ENCODE measurements around the gene SLC36A1.
"Not testable (repeated sequence)": the region's sequence is repeated elsewhere in the genome, so short reads cannot be mapped to it uniquely, and the experiment has no call there.

Gene SLC36A1

DNA sequence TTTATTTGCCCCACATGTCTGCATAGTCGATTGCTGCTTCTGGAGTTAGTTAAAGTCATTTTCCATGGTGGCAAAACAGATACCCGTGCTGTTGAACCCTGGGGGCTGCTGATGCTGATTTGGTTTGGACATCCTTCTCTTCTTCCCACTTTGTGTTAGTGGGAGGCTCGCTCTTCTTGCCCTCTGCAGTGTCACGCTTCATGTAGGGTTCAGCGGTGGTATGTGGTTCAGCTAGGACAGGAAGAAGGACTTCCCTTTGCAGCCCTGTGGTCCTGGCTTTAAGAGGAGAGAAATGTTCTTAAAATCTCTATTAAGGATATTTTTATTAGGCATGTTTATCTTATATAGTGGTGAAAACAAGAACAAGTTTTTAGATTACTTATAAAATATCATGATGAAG lies 36.2 kb downstream of the SLC36A1 start:
- DNase-seq (ENCODE audit: low read depth in 3 of 3): no peak

DNA sequence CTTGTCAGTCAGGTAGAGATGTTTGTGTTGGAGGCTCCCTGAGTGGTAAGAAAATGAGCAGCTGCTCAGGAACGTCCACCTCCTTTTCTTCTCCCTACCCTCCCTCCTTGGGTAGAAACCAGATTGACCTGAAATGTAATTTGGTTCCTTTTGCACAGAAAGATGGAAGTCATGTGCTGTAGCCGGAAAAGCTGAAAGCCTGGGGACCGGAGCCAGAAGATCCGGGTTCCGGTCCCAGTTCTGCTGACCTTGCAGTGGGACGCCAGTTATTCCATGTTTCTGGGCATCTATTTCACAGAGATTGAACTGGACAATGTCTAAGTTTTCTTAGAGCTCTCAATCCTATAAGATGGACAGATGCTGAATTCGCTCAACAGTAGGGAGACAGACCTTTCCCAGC lies 40.1 kb downstream of the SLC36A1 start:
- DNase-seq (ENCODE audit: low read depth in 3 of 3): no peak

DNA sequence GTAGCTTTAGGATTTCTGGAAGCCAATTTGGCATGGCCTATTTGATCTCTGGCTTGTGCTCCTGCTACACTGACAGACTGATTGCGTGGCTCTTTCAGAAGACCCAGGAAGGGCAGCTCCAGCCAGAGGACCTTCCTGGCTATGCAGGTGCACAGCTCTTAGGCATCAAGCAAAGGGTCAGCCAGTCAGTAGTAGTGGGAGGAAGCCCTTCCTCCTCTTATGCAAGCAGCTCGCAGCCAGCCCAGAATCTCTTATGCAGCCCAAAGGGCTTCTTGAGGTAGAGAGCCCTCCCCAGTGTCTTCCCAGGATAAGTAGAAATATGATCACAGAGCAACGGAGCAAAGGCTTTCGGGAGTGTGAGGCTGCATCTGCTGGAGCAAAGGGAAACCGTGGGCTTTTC lies 43.2 kb downstream of the SLC36A1 start:
- DNase-seq (ENCODE audit: low read depth in 3 of 3): no peak

DNA sequence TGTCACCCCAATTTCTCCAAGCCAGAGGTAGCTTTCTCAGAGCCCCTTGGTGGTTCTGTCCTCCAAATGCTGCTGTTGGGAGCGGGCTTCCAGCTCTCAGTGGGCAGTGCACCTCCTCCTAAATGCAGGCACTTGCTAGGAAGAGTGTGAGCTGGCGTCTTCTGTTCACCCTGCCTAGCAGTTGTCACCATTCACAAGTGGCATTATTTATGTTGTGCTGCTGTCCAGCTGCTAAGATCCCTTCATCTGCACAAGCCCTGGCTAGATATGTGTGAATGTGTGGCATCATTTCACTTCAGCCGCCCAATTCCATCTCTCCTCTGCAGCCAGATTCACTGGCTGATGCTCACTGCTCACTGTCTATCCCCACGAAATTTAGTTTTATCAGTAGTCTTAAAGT lies 43.7 kb downstream of the SLC36A1 start:
- DNase-seq (ENCODE audit: low read depth in 3 of 3): no peak

DNA sequence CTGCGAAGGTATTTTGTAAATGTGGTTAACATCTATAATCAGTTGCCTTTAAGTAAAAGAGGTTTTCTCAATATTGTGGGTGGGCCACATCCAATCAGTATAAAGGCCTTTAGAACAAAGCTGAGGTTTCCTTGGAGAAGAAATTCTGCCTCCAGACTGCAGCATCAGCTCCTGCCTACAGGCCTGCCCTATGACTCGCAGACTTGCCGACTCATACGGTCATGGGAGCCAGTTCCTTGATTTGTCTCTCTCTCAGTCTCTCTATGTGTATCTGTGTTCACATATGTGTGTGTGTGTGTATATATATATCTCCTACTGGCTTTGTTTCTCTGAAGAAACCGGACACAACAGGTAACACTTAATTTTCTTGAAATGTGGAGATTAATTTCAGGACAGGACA lies 45.3 kb downstream of the SLC36A1 start:
- DNase-seq (ENCODE audit: low read depth in 3 of 3): no peak

DNA sequence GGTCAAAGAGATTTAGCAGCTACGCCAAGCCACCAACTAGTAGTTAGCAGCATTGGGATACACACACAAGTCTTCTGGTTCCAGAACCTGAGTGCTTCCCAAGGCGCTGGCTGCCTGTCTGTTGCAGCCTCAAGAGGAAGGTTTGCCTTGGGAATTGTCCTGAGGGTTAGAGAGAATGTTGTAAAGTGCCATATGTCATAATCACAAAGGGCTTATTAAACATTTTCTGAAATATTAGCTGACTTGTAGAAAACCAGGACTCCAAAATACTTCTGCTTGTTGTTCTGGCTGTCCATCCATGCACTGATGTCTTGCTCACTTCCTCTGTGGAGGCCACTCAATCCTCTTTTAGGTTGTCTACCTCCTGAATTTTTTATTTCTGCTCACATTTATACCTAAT lies 46.3 kb downstream of the SLC36A1 start:
- DNase-seq (ENCODE audit: low read depth in 3 of 3): no peak

DNA sequence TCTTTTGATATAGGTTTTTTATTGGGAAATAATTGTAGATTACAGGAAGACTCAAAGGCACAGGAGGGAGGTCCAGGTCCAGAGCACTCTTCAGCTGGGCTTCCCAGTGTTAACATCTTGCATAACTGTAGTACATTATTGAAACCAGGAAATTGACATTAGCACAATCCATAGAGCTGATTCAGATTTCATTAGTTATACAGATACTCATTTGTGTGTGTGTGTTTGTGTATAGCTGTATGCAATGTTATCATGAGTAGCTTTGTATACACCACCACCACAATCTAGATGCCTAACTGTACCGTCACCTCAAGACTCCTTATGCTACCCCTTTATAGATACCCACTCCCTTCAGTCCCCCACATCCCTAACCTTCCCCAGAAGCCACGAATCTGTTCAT lies 47.9 kb downstream of the SLC36A1 start:
- DNase-seq (ENCODE audit: low read depth in 3 of 3): no peak

DNA sequence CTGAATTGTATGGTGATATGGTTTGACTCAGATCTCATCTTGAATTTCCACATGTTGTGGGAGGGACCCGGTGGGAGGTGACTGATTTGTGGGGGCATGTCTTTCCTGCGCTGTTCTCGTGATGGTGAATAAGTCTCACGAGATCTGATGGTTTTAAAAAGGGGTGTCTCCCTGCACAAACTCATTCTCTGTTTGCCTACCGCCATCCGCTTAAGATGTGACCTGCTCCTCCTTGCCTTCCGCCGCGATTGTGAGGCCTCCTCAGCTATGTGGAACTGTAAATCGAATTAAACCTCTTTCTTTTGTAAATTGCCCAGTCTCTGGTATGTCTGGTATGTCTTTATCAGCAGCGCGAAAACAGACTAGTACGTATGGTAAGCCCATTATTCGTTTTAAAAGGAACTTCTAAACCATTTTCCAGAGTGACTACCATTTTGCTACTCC lies 48.7 kb downstream of the SLC36A1 start:
- DNase-seq (ENCODE audit: low read depth in 3 of 3): no peak

DNA sequence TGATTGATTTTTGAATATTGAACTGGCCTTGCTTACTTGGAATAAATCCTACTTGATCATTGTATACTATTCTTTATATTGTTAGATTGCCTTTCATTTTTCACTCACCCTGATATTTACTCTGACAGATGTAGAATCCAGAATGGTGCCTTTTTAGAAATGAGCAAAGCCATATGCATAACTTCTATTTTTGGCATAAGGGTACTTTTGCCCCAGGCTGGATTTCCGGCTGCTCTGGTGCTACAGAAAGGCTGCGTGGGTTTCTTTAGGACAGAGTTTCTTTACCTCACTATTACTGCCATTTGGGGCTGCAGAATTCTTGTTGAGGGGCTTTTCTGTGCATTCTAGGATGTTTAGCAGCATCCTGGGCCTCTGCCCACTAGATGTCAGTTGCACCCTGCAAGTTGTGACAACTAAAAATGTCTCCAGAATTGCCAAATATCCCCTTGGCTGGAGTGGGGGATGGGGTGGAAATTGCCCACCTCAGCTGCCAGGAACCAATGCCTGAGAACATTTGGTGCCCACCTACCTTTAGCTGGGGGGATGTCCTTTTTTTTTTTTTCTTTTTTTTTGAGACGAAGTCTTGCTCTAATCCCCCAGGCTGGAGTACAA lies 50.1 kb downstream of the SLC36A1 start:
- no peak for DNase-seq (ENCODE audit: low read depth in 3 of 3)

DNA sequence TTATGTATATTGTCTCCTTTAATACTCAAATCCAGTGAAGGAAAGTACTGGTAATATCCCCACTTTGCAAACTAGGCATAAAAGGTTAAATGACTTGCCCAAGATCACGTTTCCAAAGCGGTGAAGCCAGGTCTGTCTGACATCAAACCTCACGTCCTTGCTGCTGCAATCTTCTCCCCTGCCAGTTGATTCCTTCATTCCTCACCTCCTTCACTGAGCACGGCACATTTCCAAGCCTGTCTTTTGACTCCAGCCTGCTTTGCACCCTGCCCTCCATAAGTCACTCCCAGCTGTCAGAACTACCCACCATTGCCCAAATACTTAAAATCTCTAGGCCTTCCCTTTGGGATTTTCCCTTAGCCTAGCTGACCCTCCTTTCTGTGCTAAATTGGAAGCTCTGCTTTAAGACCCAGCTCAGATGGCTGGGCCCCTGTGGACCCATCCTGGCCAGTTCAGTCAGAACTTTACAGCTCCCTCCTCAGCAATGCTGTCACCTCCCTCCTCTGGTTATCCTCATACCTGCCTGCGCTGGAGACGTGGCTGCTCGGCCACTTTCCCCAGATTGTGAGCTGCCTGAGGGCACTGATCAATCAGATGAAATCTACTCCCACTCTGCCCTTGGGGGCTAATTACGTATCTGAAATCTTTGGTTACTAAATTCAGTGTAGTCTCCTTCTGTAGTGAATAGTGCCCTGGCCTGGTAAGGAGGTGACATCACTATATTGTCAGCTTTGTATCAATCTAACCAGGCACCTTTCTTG lies 51.2 kb downstream of the SLC36A1 start:
- no peak for DNase-seq (ENCODE audit: low read depth in 3 of 3)

DNA sequence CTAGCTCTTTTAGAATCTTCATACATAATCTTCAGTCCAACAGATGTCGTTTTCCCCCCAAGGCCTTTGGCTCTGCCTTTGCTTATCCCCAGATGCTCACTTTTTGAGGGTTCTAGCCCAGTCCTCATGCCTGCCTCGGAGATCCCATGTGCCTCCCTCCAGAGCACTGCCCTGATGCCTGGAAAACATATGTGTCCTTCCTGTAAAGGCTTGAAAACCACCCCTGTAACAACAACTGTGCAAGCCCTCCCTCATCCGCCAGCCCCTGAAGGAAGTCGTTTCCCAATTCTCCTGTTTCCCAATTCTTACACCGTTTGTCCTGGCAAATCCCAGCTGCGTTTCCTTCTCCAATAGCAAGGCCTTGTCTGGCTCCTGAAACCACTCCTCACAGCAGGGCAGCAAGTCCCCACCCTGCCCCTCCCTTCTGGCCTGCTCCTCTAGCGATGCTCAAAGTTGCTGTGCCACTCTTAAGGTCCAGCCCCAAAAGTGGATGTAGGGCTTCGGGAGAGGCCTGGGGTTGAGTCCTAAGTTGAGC lies 52.2 kb downstream of the SLC36A1 start:
- DNase-seq (ENCODE audit: low read depth in 3 of 3): no peak

DNA sequence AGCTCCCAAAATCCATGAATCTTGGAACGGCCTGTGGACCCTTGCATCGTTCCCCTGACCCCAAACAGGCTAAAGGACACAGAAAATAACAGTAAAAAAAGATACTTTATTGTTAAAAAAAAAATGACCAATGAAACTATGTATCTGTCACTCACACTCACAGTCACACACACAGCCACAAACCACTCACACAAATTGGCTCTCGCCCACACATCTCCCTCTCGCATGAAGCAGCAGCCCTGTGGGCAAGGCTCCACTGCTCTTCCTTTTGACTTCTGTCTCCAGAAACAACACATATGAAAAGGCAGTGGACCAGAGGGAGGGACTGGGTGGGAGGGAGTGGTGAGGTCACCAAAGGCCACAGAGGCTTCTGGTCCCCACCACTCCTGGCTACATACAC lies 56.6 kb downstream of the SLC36A1 start:
- DNase-seq (ENCODE audit: low read depth in 3 of 3): no peak

DNA sequence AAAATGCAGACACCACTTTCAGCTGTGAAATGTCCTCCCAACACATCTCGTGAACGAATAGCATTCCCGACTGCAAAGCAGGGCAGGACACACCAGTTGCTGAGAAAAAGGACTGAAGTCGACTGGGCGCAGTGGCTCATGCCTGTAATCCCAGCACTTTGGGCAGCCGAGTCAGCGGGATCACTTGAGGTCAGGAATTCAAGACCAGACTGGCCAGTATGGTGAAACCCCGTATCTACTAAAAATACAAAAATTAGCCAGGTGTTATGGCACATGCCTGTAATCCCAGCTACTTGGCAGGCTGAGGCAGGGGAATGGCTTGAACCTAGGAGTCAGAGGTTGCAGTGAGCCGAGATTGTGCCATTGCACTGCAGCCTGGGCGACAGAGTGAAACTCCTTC lies 60.9 kb downstream of the SLC36A1 start:
- not testable (repeated sequence) for DNase-seq (ENCODE audit: low read depth in 3 of 3)

DNA sequence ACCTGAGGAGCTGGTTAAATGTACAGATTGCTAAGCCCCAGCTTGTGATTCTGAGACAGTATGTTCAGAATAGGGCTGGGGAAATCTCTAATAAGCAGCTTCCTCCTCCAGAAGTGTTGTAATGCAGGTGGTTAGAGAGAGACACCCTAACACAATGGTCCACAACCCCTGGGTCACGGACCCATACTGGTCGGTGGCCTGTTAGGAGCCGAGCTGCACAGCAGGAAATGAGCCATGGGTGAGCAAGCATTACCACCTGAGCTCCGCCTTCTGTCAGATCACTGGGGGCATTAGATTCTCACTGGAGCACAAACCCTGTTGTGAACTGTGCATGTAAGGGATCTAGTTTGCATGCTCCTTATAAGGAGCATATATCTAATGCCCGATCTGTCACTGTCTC lies 61.8 kb downstream of the SLC36A1 start:
- DNase-seq (ENCODE audit: low read depth in 3 of 3): no peak

DNA sequence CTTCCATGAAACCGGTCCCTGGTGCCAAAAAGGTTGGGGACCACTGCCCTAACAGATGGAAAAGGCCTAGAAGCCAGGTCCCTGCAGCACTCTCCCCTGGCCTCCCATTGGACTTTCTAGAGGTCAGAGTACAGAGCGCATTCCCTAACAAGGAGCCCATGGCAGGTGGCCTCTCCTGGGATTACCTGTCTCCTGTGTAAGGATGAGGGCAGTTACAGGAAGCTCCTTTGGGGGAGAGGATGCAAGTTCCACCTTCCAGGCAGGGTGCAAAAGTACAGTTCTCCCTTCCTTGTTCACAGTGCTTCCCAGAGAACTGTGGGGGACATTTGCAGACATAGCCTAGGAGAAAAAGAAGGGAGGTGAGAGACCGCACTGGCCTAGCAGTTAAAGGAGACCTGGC lies 62.4 kb downstream of the SLC36A1 start:
- no peak for DNase-seq (ENCODE audit: low read depth in 3 of 3)

DNA sequence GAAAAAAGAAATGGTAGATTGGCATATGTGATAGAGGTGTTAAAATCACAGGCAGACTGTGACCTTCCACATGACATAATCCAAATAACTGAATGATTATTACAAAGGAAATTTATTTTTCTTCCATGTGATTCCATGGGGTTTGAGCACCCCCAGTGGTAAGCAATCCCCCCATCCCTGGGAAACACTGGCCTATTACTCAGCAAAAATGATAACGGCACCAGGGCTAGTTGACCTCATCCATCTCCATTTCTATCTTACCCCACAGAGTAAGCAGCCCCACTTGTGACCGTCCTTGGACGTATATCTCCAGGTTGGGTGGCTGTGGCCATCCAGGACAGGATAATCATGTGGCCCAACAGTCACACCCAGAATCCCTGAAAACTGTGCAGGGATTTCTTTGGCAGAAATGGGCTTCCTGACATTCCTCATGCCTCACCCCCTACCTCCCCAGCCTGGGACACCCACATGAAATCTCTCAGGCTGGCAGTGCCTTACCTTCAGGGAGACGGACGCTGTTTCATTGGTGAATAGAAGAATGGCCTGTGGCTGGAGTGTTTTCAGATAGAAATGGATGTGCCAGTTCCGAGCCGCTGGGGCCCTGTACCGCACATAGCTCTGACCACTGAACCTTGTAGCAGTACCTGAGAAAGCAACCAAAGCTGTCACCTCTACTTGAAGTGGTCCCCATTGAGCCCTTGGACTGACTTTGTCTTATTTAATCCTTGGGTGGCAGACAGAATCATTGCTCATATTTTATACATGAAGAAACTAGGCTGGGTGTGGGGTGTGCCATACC lies 69.9 kb downstream of the SLC36A1 start:
- no peak for DNase-seq (ENCODE audit: low read depth in 3 of 3)

DNA sequence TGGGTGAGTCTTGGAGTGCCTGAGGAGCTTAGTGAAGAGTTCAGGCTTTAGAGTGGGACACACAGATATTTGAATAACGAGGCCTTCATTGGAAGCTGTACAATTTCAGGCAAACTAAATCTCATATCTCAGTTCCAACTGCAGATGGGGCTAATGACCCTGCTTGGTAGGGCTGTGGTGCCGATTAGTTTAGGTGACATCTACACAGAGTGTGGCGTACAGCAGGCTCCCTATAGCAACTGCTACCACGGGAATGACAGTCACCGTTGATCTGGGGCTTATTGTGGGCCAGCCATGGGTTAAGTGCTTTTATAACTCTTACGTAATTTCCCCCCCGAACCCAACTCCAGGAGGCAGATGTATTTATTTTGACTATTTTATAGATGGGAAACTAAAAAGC lies 72.9 kb downstream of the SLC36A1 start:
- no peak for DNase-seq (ENCODE audit: low read depth in 3 of 3)

DNA sequence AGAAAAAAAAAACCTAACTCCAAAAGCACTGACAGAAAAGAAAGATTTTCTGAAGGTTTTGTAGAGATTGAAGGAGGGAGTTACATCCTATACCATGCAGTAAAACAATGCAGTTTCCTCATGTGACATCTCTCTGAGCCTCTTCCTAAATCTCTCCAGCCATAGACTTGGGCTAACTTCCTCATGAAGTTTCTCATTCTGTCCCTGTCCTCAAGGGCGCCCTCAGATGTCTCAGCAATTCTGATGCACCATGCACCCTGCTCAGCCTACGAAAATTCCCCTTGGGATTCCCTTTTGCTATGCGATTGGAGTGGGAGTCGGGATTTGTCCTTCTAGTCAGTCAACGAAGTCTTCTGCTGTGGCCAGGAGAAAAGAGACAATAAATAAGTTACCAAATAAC lies 74.8 kb downstream of the SLC36A1 start:
- no peak for DNase-seq (ENCODE audit: low read depth in 3 of 3)

DNA sequence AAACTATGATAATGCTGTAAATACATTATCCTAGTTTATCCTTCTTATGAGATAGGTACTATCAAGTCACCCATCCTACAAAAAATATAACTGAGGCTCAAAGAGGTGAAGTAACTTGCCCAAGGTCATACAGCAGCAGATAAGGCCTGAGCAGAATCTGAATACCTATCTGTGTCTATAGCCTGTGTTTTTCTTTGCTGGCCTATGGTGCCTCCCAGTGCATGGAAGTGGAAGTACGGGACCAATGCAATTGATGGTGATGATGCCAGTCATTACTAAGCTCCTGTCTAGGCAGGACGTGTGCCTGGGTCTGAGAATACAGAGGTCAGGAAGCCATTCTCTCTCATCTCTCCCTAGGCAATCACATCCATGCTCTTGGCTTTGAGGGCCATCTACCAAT lies 75.9 kb downstream of the SLC36A1 start:
- no peak for DNase-seq (ENCODE audit: low read depth in 3 of 3)

DNA sequence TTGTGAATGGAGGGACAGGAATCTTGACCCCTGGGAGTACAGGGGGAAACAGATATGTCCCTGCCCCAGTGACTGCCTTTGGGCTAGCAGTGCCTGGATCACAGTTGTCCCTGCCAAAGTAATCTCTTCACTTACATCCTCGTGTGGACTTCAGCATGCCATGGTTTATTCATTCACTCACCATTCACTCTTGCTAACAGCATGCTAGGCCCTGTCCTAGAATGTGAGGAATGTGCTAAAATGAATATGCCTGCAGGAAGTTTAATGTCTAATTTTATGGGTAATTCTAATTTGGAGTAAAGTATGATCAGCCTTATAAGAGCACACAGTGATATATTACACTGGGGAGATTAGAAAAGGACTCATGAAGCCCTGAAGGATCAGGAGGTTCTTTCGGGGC lies 80.8 kb downstream of the SLC36A1 start:
- DNase-seq (ENCODE audit: low read depth in 3 of 3): no peak

DNA sequence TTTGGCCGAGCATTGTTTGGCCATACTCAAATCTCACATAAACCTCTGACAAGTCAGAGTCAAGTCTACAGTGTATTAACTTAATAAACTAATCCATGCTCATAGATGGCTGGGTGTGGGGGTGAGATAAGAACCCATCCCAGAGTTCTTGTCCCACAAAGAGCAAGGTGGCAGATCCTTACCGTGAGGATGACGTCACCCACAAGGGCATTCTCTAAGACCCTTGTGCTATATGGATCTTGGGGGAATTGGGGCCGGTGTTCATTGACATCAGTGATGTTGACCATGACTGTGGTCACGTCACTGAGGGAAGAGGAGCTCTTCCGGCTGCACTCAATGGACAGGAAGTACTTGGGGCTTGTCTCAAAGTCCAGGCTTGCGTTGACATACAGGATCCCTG lies 81.6 kb downstream of the SLC36A1 start:
- DNase-seq (ENCODE audit: low read depth in 3 of 3): no peak

DNA sequence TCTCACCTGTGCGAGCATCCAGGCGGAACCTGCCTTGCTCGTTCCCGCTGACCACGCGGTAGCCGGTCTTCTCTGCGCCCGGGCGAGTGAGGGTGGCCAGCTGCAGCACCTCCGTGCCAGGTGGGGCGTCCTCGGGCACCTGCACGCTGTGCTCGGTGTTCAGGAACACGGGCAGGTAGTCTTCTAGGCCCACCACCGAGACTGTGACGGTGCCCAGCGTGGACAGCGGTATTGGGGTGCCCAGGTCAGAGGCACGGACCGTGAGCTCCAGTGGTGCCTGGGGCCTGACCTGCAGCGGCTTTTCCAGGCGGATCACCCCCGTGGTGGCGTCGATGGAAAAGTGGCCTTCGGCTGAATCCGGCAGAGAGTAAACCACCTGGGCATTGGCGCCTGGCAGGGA lies 84.2 kb downstream of the SLC36A1 start:
- no peak for DNase-seq (ENCODE audit: low read depth in 3 of 3)

DNA sequence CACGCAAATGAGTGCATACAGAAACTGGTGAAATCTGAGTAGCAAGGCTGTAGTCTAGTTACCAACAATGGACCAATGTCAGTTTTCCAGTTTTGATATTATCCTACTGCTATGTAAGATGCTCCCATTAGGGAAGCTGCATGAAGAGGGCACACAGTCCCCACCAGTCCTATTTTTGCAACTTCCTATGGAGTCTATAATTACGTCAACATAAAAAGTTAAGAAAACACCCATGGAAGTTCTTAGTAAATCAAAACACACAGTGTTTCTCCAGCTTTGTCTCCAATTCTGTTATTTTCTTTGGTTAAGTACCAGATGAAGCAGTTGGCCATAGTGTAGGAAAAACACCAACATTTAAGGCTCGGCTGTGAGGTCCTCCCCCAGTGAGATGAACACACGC lies 85.0 kb downstream of the SLC36A1 start:
- no peak for DNase-seq (ENCODE audit: low read depth in 3 of 3)

Data from stimulated activated CD4-positive, alpha-beta T cell treated with anti-CD3 and anti-CD28 coated beads, TNF-alpha, amount 100 ng/mL, for 4 hours (primary cell).